IMR-90 (cell line): Measurements from ENCODE around the gene PDE5A. TPM values are rescaled to one million over a fixed set of nuclear protein-coding genes. Genes with fewer than 3 reads are reported as not detected.
A peak's percentile ranks its signal among the peaks of the same experiment; 100 is the strongest.

ENCODE experiments used
- ATAC-seq: fragments of 200-7000 bp; cut with Tn5 transposase; 2 replicates; pipeline ENCODE4 v1.9.1; 2020; ENCODE audit warnings: low read depth, mild to moderate bottlenecking, moderate library complexity
- BruUV-seq: library from RNA; stranded (reverse); fragments of 400-500 nt; replicated peaks from 2 replicates; lab custom pipeline; 2021; lab: Mats Ljungman, UMichigan
- CTCF ChIA-PET: fragments of 300-600 bp; formaldehyde crosslinking; extraction: SDS; loops from one replicate; lab custom pipeline; 2021; ENCODE audit warnings: antibody characterized with exemption; lab: Yijun Ruan, JAX
- POLR2A ChIA-PET: fragments of 300-600 bp; sonication (Branson Sonifier 250); formaldehyde crosslinking; loops from one replicate; lab custom pipeline; 2022; ENCODE audit warnings: antibody characterized with exemption; ENCODE audit not compliant: unreplicated experiment; lab: Charles Lee
- DNase-seq: peaks from one replicate; pipeline ENCODE4 v3.0.0; 2013
- H2AFZ ChIP-seq: replicated peaks from 2 replicates; pipeline ENCODE3; 2013; ENCODE audit warnings: low read length, mild to moderate bottlenecking; ENCODE audit not compliant: poor library complexity
- H2AK5ac ChIP-seq: 2 replicates; pipeline ENCODE4 v1.6.1; 2013; ENCODE audit warnings: low read depth, low read length, inconsistent platforms
- H2AK9ac ChIP-seq: replicated peaks from 2 replicates; pipeline ENCODE3; 2013; ENCODE audit warnings: mild to moderate bottlenecking, low read depth, low read length, moderate library complexity; ENCODE audit not compliant: poor library complexity
- H2BK120ac ChIP-seq: 2 replicates; pipeline ENCODE4 v1.6.1; 2013; ENCODE audit warnings: low read depth, low read length, inconsistent platforms
- H2BK15ac ChIP-seq: 3 replicates; pipeline ENCODE4 v1.6.1; 2013; ENCODE audit warnings: low read depth, low read length, inconsistent platforms
- H2BK20ac ChIP-seq: 2 replicates; pipeline ENCODE4 v1.6.1; 2013; ENCODE audit warnings: low read depth, mild to moderate bottlenecking, inconsistent platforms, low read length, moderate library complexity
- H2BK5ac ChIP-seq: 2 replicates; pipeline ENCODE4 v1.6.1; 2013; ENCODE audit warnings: mild to moderate bottlenecking, low read depth, low read length, inconsistent platforms; ENCODE audit not compliant: poor library complexity, severe bottlenecking
- H3K14ac ChIP-seq: replicated peaks from 2 replicates; pipeline ENCODE4 v1.6.1; 2013; ENCODE audit warnings: low read depth, low read length, inconsistent platforms
- H3K18ac ChIP-seq: 2 replicates; pipeline ENCODE4 v1.6.1; 2013; ENCODE audit warnings: low read depth, low read length, control low read depth
- H3K23ac ChIP-seq: 2 replicates; pipeline ENCODE4 v1.6.1; 2013; ENCODE audit warnings: low read depth, low read length, inconsistent platforms
- H3K27ac ChIP-seq: 2 replicates; pipeline ENCODE4 v1.5.1; 2013; ENCODE audit warnings: mild to moderate bottlenecking, control low read depth, low read length; ENCODE audit not compliant: insufficient read depth
- H3K27me3 ChIP-seq: 2 replicates; pipeline ENCODE4 v1.6.1; 2013; ENCODE audit warnings: low read length; ENCODE audit not compliant: control insufficient read depth, insufficient read depth
- H3K36me3 ChIP-seq: 2 replicates; pipeline ENCODE4 v1.6.1; 2013; ENCODE audit warnings: low read length, mixed read lengths; ENCODE audit not compliant: control insufficient read depth, insufficient read depth
- H3K4ac ChIP-seq: 2 replicates; pipeline ENCODE4 v1.6.1; 2013; ENCODE audit warnings: low read depth, low read length, inconsistent platforms
- H3K4me1 ChIP-seq: 2 replicates; pipeline ENCODE4 v1.6.1; 2013; ENCODE audit warnings: low read length, mixed read lengths; ENCODE audit not compliant: control insufficient read depth, insufficient read depth
- H3K4me2 ChIP-seq: 2 replicates; pipeline ENCODE4 v1.6.1; 2013; ENCODE audit warnings: low read depth, mild to moderate bottlenecking, control low read depth, low read length, moderate library complexity
- H3K4me3 ChIP-seq: 2 replicates; pipeline ENCODE4 v1.5.1; 2013; ENCODE audit warnings: low read depth, mild to moderate bottlenecking, control low read depth, low read length, moderate library complexity; ENCODE audit not compliant: insufficient read depth
- H3K56ac ChIP-seq: 2 replicates; pipeline ENCODE4 v1.6.1; 2013; ENCODE audit warnings: low read length, inconsistent platforms; ENCODE audit not compliant: insufficient read depth; ENCODE audit errors: extremely low read depth
- H3K79me1 ChIP-seq, 2 experiments: 2 replicates each; pipeline ENCODE4 v1.6.1; 2013; ENCODE audit warnings: low read length in 2 of 2, inconsistent platforms in 1 of 2, low read depth in 1 of 2
- H3K9ac ChIP-seq: 2 replicates; pipeline ENCODE4 v1.6.1; 2013; ENCODE audit warnings: low read depth, low read length, control low read depth
- H3K9me1 ChIP-seq: 2 replicates; pipeline ENCODE4 v1.6.1; 2013; ENCODE audit warnings: low read length, inconsistent platforms; ENCODE audit not compliant: insufficient read depth
- H3K9me3 ChIP-seq: 2 replicates; pipeline ENCODE4 v1.6.1; 2013; ENCODE audit warnings: low read length; ENCODE audit not compliant: control insufficient read depth, insufficient read depth
- H4K20me1 ChIP-seq: 2 replicates; pipeline ENCODE4 v1.6.1; 2013; ENCODE audit warnings: low read length, inconsistent platforms; ENCODE audit not compliant: insufficient read depth
- H4K5ac ChIP-seq: 2 replicates; pipeline ENCODE4 v1.6.1; 2013; ENCODE audit warnings: mild to moderate bottlenecking, low read depth, low read length, control low read depth
- H4K8ac ChIP-seq, 2 experiments: 2 replicates each; pipeline ENCODE4 v1.6.1; 2013; ENCODE audit warnings: low read depth in 2 of 2, low read length in 2 of 2, control low read depth in 1 of 2, inconsistent platforms in 1 of 2
- H4K91ac ChIP-seq: 2 replicates; pipeline ENCODE4 v1.6.1; 2013; ENCODE audit warnings: low read depth, low read length, inconsistent platforms; ENCODE audit not compliant: insufficient read depth
- BHLHE40 ChIP-seq: fragments of 150-350 bp; IDR thresholded peaks from 2 replicates; pipeline ENCODE4 v1.6.1; 2016; ENCODE audit warnings: mild to moderate bottlenecking, low read depth, low read length
- CEBPB ChIP-seq: IDR thresholded peaks from 2 replicates; pipeline ENCODE4 v1.6.1; 2012; ENCODE audit warnings: low read depth, low read length, improper control_type of control experiment
- CTCF ChIP-seq: conservative IDR thresholded peaks from 2 replicates; pipeline ENCODE4 v1.5.1; 2012; ENCODE audit warnings: mild to moderate bottlenecking, low read depth, low read length, improper control_type of control experiment
- ELK1 ChIP-seq: fragments of 150-350 bp; IDR thresholded peaks from 2 replicates; pipeline ENCODE4 v1.6.1; 2016; ENCODE audit warnings: low read depth, mild to moderate bottlenecking, low read length, moderate library complexity, borderline replicate concordance
- FOS ChIP-seq: fragments of 150-350 bp; IDR thresholded peaks from 2 replicates; pipeline ENCODE4 v1.6.1; 2016; ENCODE audit warnings: low read depth, low read length
- MAFK ChIP-seq: IDR thresholded peaks from 2 replicates; pipeline ENCODE4 v1.6.1; 2012; ENCODE audit warnings: low read depth, low read length, improper control_type of control experiment
- WGBS, 2 experiments: methylation state at CpG; one replicate each; pipeline versions ENCODE4 v1.1.5 to v1.1.7; 2013; ENCODE audit warnings: missing lambda C conversion rate in 2 of 2; ENCODE audit not compliant: insufficient read length in 1 of 2; ENCODE audit errors: extremely low coverage in 2 of 2; 5-methylcytosine and 5-hydroxymethylcytosine counted together
- dilution Hi-C: fragments of 300-500 bp; cut with HindIII; formaldehyde crosslinking; loops from one replicate; pipeline ENCODE4 v1.14.3; 2018; ENCODE audit warnings: low sequenced_read_pairs; ENCODE audit not compliant: unreplicated experiment
- in situ Hi-C: fragments of 300-500 bp; cut with MboI; formaldehyde crosslinking; loops from 3 replicates; pipeline ENCODE4 v1.14.3; 2019; ENCODE audit warnings: low sequenced_read_pairs, inconsistent platforms, mixed read lengths
- intact Hi-C: fragments of 100-400 bp; cut with micrococcal nuclease; formaldehyde crosslinking; loops from 2 replicates; pipeline ENCODE4 v1.10.0; 2022
- polyA plus RNA-seq, 3 experiments: library from polyadenylated mRNA; depleted of rRNA; stranded (reverse); fragments of >200 nt; gene quantifications; 2 replicates each; pipeline ENCODE4 v1.2.3, GENCODE V29; 2012; ENCODE audit warnings: low replicate concordance in 1 of 3
- total RNA-seq: library from RNA; depleted of rRNA; stranded (reverse); fragments of >200 nt; gene quantifications from 2 replicates; pipeline ENCODE4 v1.2.3, GENCODE V29; 2012

The PDE5A gene
- total and polyA plus RNA-seq, 2 of the 4 experiments (the other 2 are of a cell fraction), result 101 to 770 TPM

- Histone ChIP-seq H3K79me1 (no peaks in the 10 kb centered on the region), H3K27me3 (no peaks in the 10 kb centered on the region), H4K91ac (peak overlapping the region; percentile 70), H3K23ac (no peak overlapping the region), H3K56ac (no peak overlapping the region), H2BK120ac (peak overlapping the region; percentile 87; the same call in 1 of the 2 replicates), H2AK5ac (peak overlapping the region; percentile 70), H3K9ac (no peak overlapping the region), H3K4ac (peak overlapping the region; percentile 74), H2BK5ac (peak overlapping the region; percentile 78), H4K8ac (no peak overlapping the region), H2AFZ (no peak overlapping the region), H4K20me1 (no peaks in the 10 kb centered on the region), H3K4me2 (no peak overlapping the region), H4K5ac (peak overlapping the region; percentile 92), H2AK9ac (no peak overlapping the region), H3K9me1 (0 out of 2 replicates have a peak, but pooled peaks cover 2% of the 10 kb centered on the region), H3K4me3 (no peak overlapping the region), H2BK20ac (peak overlapping the region; percentile 85), H3K27ac (peak overlapping the region; percentile 40; the same call in 1 of the 2 replicates), H3K36me3 (no peaks in the 10 kb centered on the region), H3K4me1 (peaks cover 7% of the 10 kb centered on the region), H2BK15ac (peak overlapping the region; percentile 69; the same call in 2 of the 3 replicates), H3K18ac (peak overlapping the region; percentile 91; the same call in 1 of the 2 replicates), H3K9me3 (no peaks in the 10 kb centered on the region), H3K14ac (no peak overlapping the region; the same call in 1 of the 2 replicates)
- dilution Hi-C loops (no loop called here), in situ Hi-C loops (no loop called here), intact Hi-C loops (no loop called here)
- DNase-seq (no peak), ATAC-seq (peak; percentile 17; the same call in 1 of the 2 replicates)
- CTCF ChIA-PET, result no interaction called here
- POLR2A ChIA-PET, result no interaction called here
- WGBS, 2 experiments, result no CpG with 5 or more reads among the region's 1 CpG
- TF ChIP-seq CTCF (no peak), BHLHE40 (no peak), MAFK (no peak), CEBPB (no peak), FOS (no peak), ELK1 (no peak)
- BruUV-seq, result no TSS peak
Observed at GRCh38 chr4:119638359-119638758, 9.8 kb upstream of the PDE5A start.
